ENCODE data around the gene CCL14. TPM values are rescaled to one million over a fixed set of nuclear protein-coding genes. Genes with fewer than 3 reads are reported as not detected.
A peak's percentile ranks its signal among the peaks of the same experiment; 100 is the strongest.
"Not testable (repeated sequence)": the region's sequence is repeated elsewhere in the genome, so short reads cannot be mapped to it uniquely, and the experiment has no call there.

The CCL14 gene
- total and polyA plus RNA-seq, 4 donors: 2.9 to 66.0 (median 28.3) TPM

- DNase-seq: no peak
- no peak overlapping the region for H3K27ac ChIP-seq (ENCODE audit: low read depth in 1 of 2, low read length in 1 of 2)
Measured at GRCh38 chr17:35942588-35943186, 43.8 kb downstream of the CCL14 start.

DNA sequence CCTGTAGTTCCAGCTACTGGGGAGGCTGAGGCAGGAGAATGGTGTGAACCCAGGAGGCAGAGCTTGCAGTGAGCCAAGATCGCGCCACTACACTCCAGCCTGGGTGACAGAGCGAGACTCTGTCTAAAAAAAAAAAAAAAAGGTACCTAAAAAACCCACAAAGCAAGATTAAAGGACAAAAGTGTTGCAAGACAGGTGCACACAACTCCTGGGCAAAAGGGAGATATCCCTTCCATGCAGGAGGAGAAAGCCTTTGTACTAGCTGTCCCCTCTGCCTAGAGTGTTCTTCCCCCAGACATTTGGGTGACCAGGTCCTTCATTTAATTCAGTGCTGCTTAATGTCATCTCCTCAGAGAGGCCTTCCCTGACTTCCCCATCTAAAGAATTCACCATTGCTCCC is 48.0 kb downstream of the CCL14 start:
- not testable (repeated sequence) for H3K4me1 ChIP-seq (ENCODE audit: control insufficient read depth in 5 of 5, insufficient read depth in 5 of 5, low read length in 5 of 5); H3K27me3 ChIP-seq (ENCODE audit: control insufficient read depth in 3 of 3, insufficient read depth in 3 of 3, low read length in 2 of 3); H3K36me3 ChIP-seq (ENCODE audit: control insufficient read depth in 4 of 4, insufficient read depth in 4 of 4, low read length in 4 of 4)

More at GRCh38 chr17:35942588-35943186, 43.8 kb downstream of the CCL14 start:
- 66 to 70% methylated on average over 9 of the region's 9 CpGs for WGBS, 2 donors
- Histone ChIP-seq H3K9ac (ENCODE audit: insufficient read depth in 1 of 2, low read length in 2 of 2) (no peak overlapping the region), H3K9me3 (ENCODE audit: control insufficient read depth in 4 of 4, insufficient read depth in 3 of 4, low read length in 3 of 4) (no peaks in the 10 kb centered on the region), H3K27me3 (ENCODE audit: control insufficient read depth in 3 of 3, insufficient read depth in 3 of 3, low read length in 2 of 3) (no peaks in the 10 kb centered on the region), H3K4me1 (ENCODE audit: control insufficient read depth in 5 of 5, insufficient read depth in 5 of 5, low read length in 5 of 5) (no peaks in the 10 kb centered on the region), H3K4me3 (no peak overlapping the region), H3K36me3 (ENCODE audit: control insufficient read depth in 4 of 4, insufficient read depth in 4 of 4, low read length in 4 of 4) (no peaks in the 10 kb centered on the region)
- TF ChIP-seq, protein P1, sequence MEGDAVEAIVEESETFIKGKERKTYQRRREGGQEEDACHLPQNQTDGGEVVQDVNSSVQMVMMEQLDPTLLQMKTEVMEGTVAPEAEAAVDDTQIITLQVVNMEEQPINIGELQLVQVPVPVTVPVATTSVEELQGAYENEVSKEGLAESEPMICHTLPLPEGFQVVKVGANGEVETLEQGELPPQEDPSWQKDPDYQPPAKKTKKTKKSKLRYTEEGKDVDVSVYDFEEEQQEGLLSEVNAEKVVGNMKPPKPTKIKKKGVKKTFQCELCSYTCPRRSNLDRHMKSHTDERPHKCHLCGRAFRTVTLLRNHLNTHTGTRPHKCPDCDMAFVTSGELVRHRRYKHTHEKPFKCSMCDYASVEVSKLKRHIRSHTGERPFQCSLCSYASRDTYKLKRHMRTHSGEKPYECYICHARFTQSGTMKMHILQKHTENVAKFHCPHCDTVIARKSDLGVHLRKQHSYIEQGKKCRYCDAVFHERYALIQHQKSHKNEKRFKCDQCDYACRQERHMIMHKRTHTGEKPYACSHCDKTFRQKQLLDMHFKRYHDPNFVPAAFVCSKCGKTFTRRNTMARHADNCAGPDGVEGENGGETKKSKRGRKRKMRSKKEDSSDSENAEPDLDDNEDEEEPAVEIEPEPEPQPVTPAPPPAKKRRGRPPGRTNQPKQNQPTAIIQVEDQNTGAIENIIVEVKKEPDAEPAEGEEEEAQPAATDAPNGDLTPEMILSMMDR (IDR thresholded peaks at IDR 0.05; ENCODE audit: control extremely low read depth, extremely low read depth): no peak
- no peak for ATAC-seq (ENCODE audit: insufficient read depth, low FRiP score)

DNA sequence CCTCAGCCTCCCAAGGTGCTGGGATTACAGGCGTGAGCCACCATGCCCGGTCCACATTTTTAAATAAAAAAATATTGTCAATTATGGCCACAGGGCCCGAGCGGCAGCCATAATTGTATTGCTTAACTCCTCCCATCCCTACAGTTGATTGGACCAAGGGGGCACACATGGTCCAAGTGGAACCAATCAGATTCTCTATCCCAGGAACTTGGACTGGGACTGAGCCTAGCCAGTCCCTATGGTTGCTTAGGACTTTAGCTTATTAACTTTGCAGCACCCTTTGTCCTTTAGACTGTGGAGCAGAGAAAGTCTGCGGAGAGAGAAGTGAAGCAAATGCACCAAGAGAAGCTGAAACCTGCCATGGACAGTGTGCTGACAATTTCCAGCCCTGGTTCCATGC is 50.5 kb downstream of the CCL14 start:
- Histone ChIP-seq H3K27ac (ENCODE audit: low read depth in 1 of 2, low read length in 1 of 2) (no peak overlapping the region), H3K9ac (ENCODE audit: insufficient read depth in 1 of 2, low read length in 2 of 2) (no peak overlapping the region), H3K27me3 (ENCODE audit: control insufficient read depth in 3 of 3, insufficient read depth in 3 of 3, low read length in 2 of 3) (no peaks in the 10 kb centered on the region), H3K4me1 (ENCODE audit: control insufficient read depth in 5 of 5, insufficient read depth in 5 of 5, low read length in 5 of 5) (peaks cover 0 to 19% (median 6%) of the 10 kb centered on the region in 5 donors), H3K36me3 (ENCODE audit: control insufficient read depth in 4 of 4, insufficient read depth in 4 of 4, low read length in 4 of 4) (no peaks in the 10 kb centered on the region), H3K4me3 (no peak overlapping the region), H3K9me3 (ENCODE audit: control insufficient read depth in 4 of 4, insufficient read depth in 3 of 4, low read length in 3 of 4) (no peaks in the 10 kb centered on the region)
- 94 to 95% methylated on average over 5 of the region's 5 CpGs for WGBS, 2 donors
- DNase-seq (no peak), ATAC-seq (ENCODE audit: insufficient read depth, low FRiP score) (no peak)
- TF ChIP-seq, protein P1 (IDR thresholded peaks at IDR 0.05; ENCODE audit: control extremely low read depth, extremely low read depth): no peak

More for the DNA sequence above, 48.0 kb downstream of the CCL14 start:
- not testable (repeated sequence) for H3K9me3 ChIP-seq (ENCODE audit: control insufficient read depth in 4 of 4, insufficient read depth in 3 of 4, low read length in 3 of 4); H3K27ac ChIP-seq (ENCODE audit: low read depth in 1 of 2, low read length in 1 of 2); H3K4me3 ChIP-seq; ATAC-seq (ENCODE audit: insufficient read depth, low FRiP score); H3K9ac ChIP-seq (ENCODE audit: insufficient read depth in 1 of 2, low read length in 2 of 2); DNase-seq
- 94 to 97% methylated on average over 3 of the region's 3 CpGs for WGBS, 2 donors

- WGBS, 2 donors: 82 to 94% methylated on average over 10 of the region's 10 CpGs
Measured at GRCh38 chr17:35934760-35935159, 51.8 kb downstream of the CCL14 start.

More at GRCh38 chr17:35934760-35935159, 51.8 kb downstream of the CCL14 start:
- no peaks in the 10 kb centered on the region for H3K27me3 ChIP-seq (ENCODE audit: control insufficient read depth in 3 of 3, insufficient read depth in 3 of 3, low read length in 2 of 3)
- ATAC-seq (ENCODE audit: insufficient read depth, low FRiP score) (no peak), DNase-seq (peak in 2 of 3 donors; percentile 2 to 29)
- no peak overlapping the region for H3K27ac ChIP-seq (ENCODE audit: low read depth in 1 of 2, low read length in 1 of 2)
- H3K36me3 ChIP-seq (ENCODE audit: control insufficient read depth in 4 of 4, insufficient read depth in 4 of 4, low read length in 4 of 4): no peaks in the 10 kb centered on the region
- no peaks in the 10 kb centered on the region for H3K9me3 ChIP-seq (ENCODE audit: control insufficient read depth in 4 of 4, insufficient read depth in 3 of 4, low read length in 3 of 4)
- TF ChIP-seq, protein P1 (IDR thresholded peaks at IDR 0.05; ENCODE audit: control extremely low read depth, extremely low read depth): no peak
- no peak overlapping the region for H3K4me3 ChIP-seq
- H3K9ac ChIP-seq (ENCODE audit: insufficient read depth in 1 of 2, low read length in 2 of 2): no peak overlapping the region
- peaks cover 1 to 31% (median 10%) of the 10 kb centered on the region in 5 donors for H3K4me1 ChIP-seq (ENCODE audit: control insufficient read depth in 5 of 5, insufficient read depth in 5 of 5, low read length in 5 of 5)

Other genes with a start within 250 kb of the CCL14 start
- 10 to 100 TPM in 1 of 2 donors, 1 to 10 TPM in 1; 4.6 to 11.5 TPM for gene GAS2L2, start 233.5 kb downstream of the CCL14 start, total RNA-seq
- gene GAS2L2, start 233.5 kb downstream of the CCL14 start, polyA plus RNA-seq: 1 to 10 TPM; 1.6 to 3.3 TPM
- under 1 TPM in 1 of 2 donors, not detected in 1; 0.40 TPM for gene C17orf50, start 225.8 kb downstream of the CCL14 start, total RNA-seq
- under 1 TPM; 0.18 to 0.26 TPM for gene C17orf50, start 225.8 kb downstream of the CCL14 start, polyA plus RNA-seq
- gene MMP28, start 191.1 kb downstream of the CCL14 start, total RNA-seq: 10 to 100 TPM; 30.5 to 54.5 TPM
- 10 to 100 TPM; 34.2 to 72.6 TPM for gene MMP28, start 191.1 kb downstream of the CCL14 start, polyA plus RNA-seq
- 100 to 1,000 TPM; 134 to 138 TPM for gene TAF15, start 177.2 kb downstream of the CCL14 start, total RNA-seq
- 10 to 100 TPM; 88.5 to 94.1 TPM for gene TAF15, start 177.2 kb downstream of the CCL14 start, polyA plus RNA-seq
- under 1 TPM in 1 of 2 donors, not detected in 1; 0.17 TPM for gene HEATR9, start 117.8 kb downstream of the CCL14 start, total RNA-seq
- under 1 TPM in 1 of 2 donors, not detected in 1; 0.05 TPM for gene HEATR9, start 117.8 kb downstream of the CCL14 start, polyA plus RNA-seq
- gene CCL5, start 106.4 kb downstream of the CCL14 start, total RNA-seq: 1 to 10 TPM; 3.2 to 6.8 TPM
- 10 to 100 TPM; 14.5 to 15.3 TPM for gene CCL5, start 106.4 kb downstream of the CCL14 start, polyA plus RNA-seq
- gene RDM1, start 56.0 kb downstream of the CCL14 start, total RNA-seq: not detected
- under 1 TPM; 0.10 to 0.26 TPM for gene RDM1, start 56.0 kb downstream of the CCL14 start, polyA plus RNA-seq
- not detected for gene LYZL6, start 43.0 kb downstream of the CCL14 start, total RNA-seq
- not detected for gene LYZL6, start 43.0 kb downstream of the CCL14 start, polyA plus RNA-seq
- under 1 TPM in 1 of 2 donors, not detected in 1; 0.18 TPM for gene CCL16, start 5.2 kb downstream of the CCL14 start, total RNA-seq
- under 1 TPM; 0.14 to 0.20 TPM for gene CCL16, start 5.2 kb downstream of the CCL14 start, polyA plus RNA-seq
- 1 to 10 TPM; 1.3 to 1.4 TPM for gene CCL15, start 14.8 kb upstream of the CCL14 start, total RNA-seq
- gene CCL15, start 14.8 kb upstream of the CCL14 start, polyA plus RNA-seq: 1 to 10 TPM in 1 of 2 donors, under 1 TPM in 1; 0.84 to 1.1 TPM
- 1 to 10 TPM in 1 of 2 donors, not detected in 1; 5.1 TPM for gene CCL23, start 31.2 kb upstream of the CCL14 start, total RNA-seq
- gene CCL23, start 31.2 kb upstream of the CCL14 start, polyA plus RNA-seq: 10 to 100 TPM in 1 of 2 donors, 1 to 10 TPM in 1; 7.2 to 34.4 TPM
- 10 to 100 TPM in 1 of 2 donors, 1 to 10 TPM in 1; 8.7 to 41.0 TPM for gene CCL18, start 77.5 kb upstream of the CCL14 start, total RNA-seq
- 10 to 100 TPM; 76.1 to 89.9 TPM for gene CCL18, start 77.5 kb upstream of the CCL14 start, polyA plus RNA-seq
- 10 to 100 TPM; 16.3 to 31.6 TPM for gene CCL3, start 103.4 kb upstream of the CCL14 start, total RNA-seq
- gene CCL3, start 103.4 kb upstream of the CCL14 start, polyA plus RNA-seq: 100 to 1,000 TPM in 1 of 2 donors, 1 to 10 TPM in 1; 7.8 to 526 TPM
- 10 to 100 TPM; 15.1 to 27.0 TPM for gene CCL4, start 117.1 kb upstream of the CCL14 start, total RNA-seq
- 100 to 1,000 TPM in 1 of 2 donors, 1 to 10 TPM in 1; 8.3 to 502 TPM for gene CCL4, start 117.1 kb upstream of the CCL14 start, polyA plus RNA-seq
- 1 to 10 TPM; 2.2 to 7.5 TPM for gene TBC1D3B, start 189.9 kb upstream of the CCL14 start, total RNA-seq
- gene TBC1D3B, start 189.9 kb upstream of the CCL14 start, polyA plus RNA-seq: 1 to 10 TPM; 1.6 to 3.8 TPM
- gene CCL3L1, start 210.0 kb upstream of the CCL14 start, total RNA-seq: 10 to 100 TPM in 1 of 2 donors, 1 to 10 TPM in 1; 3.5 to 24.7 TPM
- gene CCL3L1, start 210.0 kb upstream of the CCL14 start, polyA plus RNA-seq: 10 to 100 TPM in 1 of 2 donors, under 1 TPM in 1; 0.98 to 62.1 TPM
- 10 to 100 TPM; 10.7 to 52.2 TPM for gene CCL4L2, start 224.3 kb upstream of the CCL14 start, total RNA-seq
- 100 to 1,000 TPM in 1 of 2 donors, 1 to 10 TPM in 1; 4.5 to 125 TPM for gene CCL4L2, start 224.3 kb upstream of the CCL14 start, polyA plus RNA-seq

All from lung (tissue), 12 donors.